Adrenal gland (tissue), 5 donors: ENCODE results near the gene HSD17B1.

Source experiments
- CTCF ChIP-seq, 6 experiments: fragments of 450-650 bp in 4 of 6; fragments of 200-600 bp in 2 of 6; sonication (generic) in 1 of 6; IDR thresholded peaks; 1 replicate in 5 of 6; 2 replicates in 1 of 6; pipeline versions ENCODE4 v1.5.1 to v1.8.0; 2016 to 2021; ENCODE audit warnings: antibody characterized with exemption in 6 of 6, mild to moderate bottlenecking in 2 of 6, moderate library complexity in 1 of 6
- POLR2A ChIP-seq, 2 donors: fragments of 450-650 bp; IDR thresholded peaks; one replicate each; pipeline ENCODE4 v1.6.1; 2017; ENCODE audit warnings: antibody characterized with exemption in 2 of 2, mild to moderate bottlenecking in 2 of 2, moderate library complexity in 1 of 2
- donor health status: DM: no; HTN: no; CAD: no.

DNA sequence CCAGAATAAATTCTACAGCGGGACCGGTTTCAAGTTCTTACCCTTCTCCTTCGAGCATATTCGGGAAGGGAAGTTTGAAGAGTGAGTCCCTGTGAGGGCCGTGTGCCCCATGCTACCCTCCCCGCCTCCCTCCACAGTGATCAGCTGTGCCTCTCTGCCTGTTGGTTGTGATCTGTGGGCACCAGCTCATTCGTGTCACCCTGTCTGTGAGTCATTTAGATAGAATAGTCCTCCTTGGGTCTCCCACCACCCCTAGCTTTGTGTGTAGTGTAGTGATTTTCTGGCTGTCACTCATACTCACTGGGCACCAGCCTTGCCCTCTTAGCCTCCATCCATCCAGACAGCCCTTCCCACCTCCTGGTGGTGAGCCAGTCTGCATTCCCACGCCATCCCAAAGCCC lies 31.7 kb upstream of the HSD17B1 start:
- TF ChIP-seq CTCF (IDR thresholded peaks at IDR 0.05), result no peak
- TF ChIP-seq POLR2A (IDR thresholded peaks at IDR 0.05), result no peak
